Heart right ventricle (tissue), 16 donors: ENCODE results near the gene HOXB9. TPM values are rescaled to one million over a fixed set of nuclear protein-coding genes. Genes with fewer than 3 reads are reported as not detected.

Experiments used
- ATAC-seq, 8 donors: fragments of 200-7000 bp; cut with Tn5 transposase; one replicate each; pipeline ENCODE4 v1.9.1; 2020; ENCODE audit warnings: mild to moderate bottlenecking in 8 of 8, moderate library complexity in 8 of 8, moderate number of reproducible peaks in 1 of 8
- DNase-seq, 2 donors: peaks; one replicate each; pipeline ENCODE4 v3.0.0-alpha.2; 2020
- H3K27ac ChIP-seq, 10 donors: fragments of 200-600 bp; sonication (generic) in 2 of 10; one replicate each; pipeline versions ENCODE4 v1.5.0 to v1.8.0; 2020 to 2022; ENCODE audit warnings: mild to moderate bottlenecking in 3 of 10
- H3K27me3 ChIP-seq, 7 donors: fragments of 200-600 bp; one replicate each; pipeline ENCODE4 v1.8.0; 2021 to 2022; ENCODE audit warnings: mild to moderate bottlenecking in 2 of 7
- H3K36me3 ChIP-seq, 9 donors: fragments of 200-600 bp; sonication (generic) in 1 of 9; one replicate each; pipeline versions ENCODE4 v1.5.0 to v1.8.0; 2020 to 2022; ENCODE audit warnings: mild to moderate bottlenecking in 2 of 9
- H3K4me1 ChIP-seq, 9 donors: fragments of 200-600 bp; sonication (generic) in 1 of 9; one replicate each; pipeline versions ENCODE4 v1.5.0 to v1.8.0; 2020 to 2022; ENCODE audit warnings: mild to moderate bottlenecking in 4 of 9
- H3K4me3 ChIP-seq, 10 donors: fragments of 200-600 bp; sonication (generic) in 2 of 10; one replicate each; pipeline versions ENCODE4 v1.5.0 to v1.8.0; 2020 to 2022; ENCODE audit warnings: mild to moderate bottlenecking in 7 of 10, moderate library complexity in 2 of 10
- H3K9me3 ChIP-seq, 11 donors: fragments of 200-600 bp in 10 of 11; sonication (generic) in 2 of 11; one replicate each; pipeline versions ENCODE4 v1.5.0 to v1.8.0; 2013 to 2022; ENCODE audit warnings: mild to moderate bottlenecking in 2 of 11, control low read depth in 1 of 11, moderate library complexity in 1 of 11
- WGBS, 2 donors: extraction: QIAGEN DNeasy Blood & Tissue Kit; methylation state at CpG; one replicate each; pipeline ENCODE4 v1.1.7; 2013; ENCODE audit warnings: inconsistent platforms in 1 of 2; 5-methylcytosine and 5-hydroxymethylcytosine counted together
- intact Hi-C, 10 donors: fragments of 100-400 bp; cut with DNase I; formaldehyde crosslinking; loops; one replicate each; pipeline versions ENCODE4 v1.11.1 to v1.14.2; 2022
- polyA plus RNA-seq, 2 donors: library from polyadenylated mRNA; stranded (reverse); fragments of 200-250 nt; gene quantifications; one replicate each; pipeline ENCODE4 v1.2.3, GENCODE V29; 2013
- total RNA-seq, 10 donors: library from RNA; stranded (reverse); fragmentation: NEBNext Ultra II Directional in 3 of 10; extraction: Animal tissue kit (Norgen Biotek cat#: 25700) in 3 of 10; gene quantifications; one replicate each; pipeline versions ENCODE4 v1.2.1 to v1.2.4, GENCODE V29; 2021 to 2023
- TF ChIP-seq, protein P1 (sequence below), 9 donors: fragments of 200-600 bp; sonication (generic) in 2 of 9; IDR thresholded peaks; one replicate each; pipeline versions ENCODE4 v1.5.0 to v1.8.0; 2021 to 2022; ENCODE audit warnings: antibody characterized with exemption in 9 of 9, mild to moderate bottlenecking in 5 of 9, moderate library complexity in 1 of 9
- donor health status: Arrhythmogenic right ventricular cardiomyopathy.
- donor health status: ischemic (EF 13 %, LVEDD 7.1; RV severe dilation, severe dysfunction).
- donor health status: healthy with polysubstance abuse.
- donor health status: DM: no; HTN: yes; CAD: no.
- donor health status: DM: no; HTN: no; CAD: no.
- donor health status: ischemic (EF 25% LVEDD 6.9; RV normal size, moderate dysfunction).
- donor health status: ischemic (EF 25% LVEDD 5.7; RV mildly dilated, moderate dysfunction).
- donor health status: healthy.
- donor health status: DM: yes; HTN: yes; CAD: no.
- donor health status: Ischemic cardiomyopathy.
- donor health status: ischemic (EF 35%, LVEDD 5.7; RV mildly dilated, moderate dysfunction).
- donor health status: nonischemic (EF 11% LVEDD 7.7; RV severe dilation, severe dysfunction).
- donor health status: DM: yes; HTN: yes; CAD: no.
- donor health status: PGD.
- donor health status: ischemic (EF 29% LVEDD 5.4; RV normal size, mild dysfunction).
- donor health status: nonischemic (EF 23%, LVEDD 6.1; RV moderate dilation, normal function).

The HOXB9 gene
- total and polyA plus RNA-seq, 12 donors: not detected

DNA sequence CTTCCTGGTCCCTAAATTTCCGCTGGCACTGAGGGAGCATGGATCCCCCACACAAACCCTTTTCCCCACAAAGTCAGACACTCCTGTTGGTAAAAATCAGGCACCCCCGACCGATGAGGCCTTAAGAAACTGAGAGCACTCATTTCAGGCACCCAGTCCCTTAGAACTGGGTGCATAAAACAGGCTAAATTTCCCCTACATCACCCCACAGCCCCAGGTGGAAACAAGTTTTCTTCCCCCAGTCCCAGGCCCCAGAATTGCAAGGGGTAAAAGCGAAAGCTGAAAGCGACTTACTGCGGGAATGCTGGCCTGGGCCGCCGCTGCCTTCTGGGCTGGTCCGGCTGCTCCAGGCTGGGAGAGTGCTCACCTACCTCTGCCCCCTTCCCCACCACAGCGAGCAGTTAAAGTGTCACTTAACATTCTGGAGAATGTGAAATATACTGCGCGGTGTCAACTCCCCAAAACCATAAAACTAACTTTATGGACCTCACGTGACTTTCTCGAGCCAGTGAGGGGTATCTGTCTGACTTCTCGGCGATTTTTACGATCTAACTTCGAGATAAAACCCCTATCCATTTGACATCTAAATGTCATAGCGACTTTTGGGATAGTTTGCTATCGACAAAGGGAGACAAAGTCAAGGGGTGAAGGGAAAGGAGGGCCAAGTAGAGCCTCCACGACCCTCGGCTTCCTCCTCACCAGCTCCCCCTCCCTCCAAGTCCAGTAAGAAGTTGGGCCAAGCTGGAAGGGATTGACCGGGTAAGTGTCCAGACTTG, 36.1 kb downstream of the HOXB9 start, which contains the start of gene HOXB3:
TSS of gene HOXB3 (minus strand) at position 411 of the 776 bp plus-strand sequence. CDS start 37,767 bp downstream, outside the sequence.
- no peak within 1 kb of the TSS for H3K4me3 ChIP-seq
- H3K27me3 ChIP-seq: peaks cover 39 to 100% (median 100%) of the 10 kb centered on the region in 7 donors
- 49 to 52% methylated on average over 23 of the region's 23 CpGs for WGBS, 2 donors
- intact Hi-C loops: loop anchor here in 6 of 10 donors (5.0 to 10.0 kb wide), 5 partner anchors 98 to 255 kb away; no protein-coding TSS in a partner anchor
- TF ChIP-seq, protein P1, sequence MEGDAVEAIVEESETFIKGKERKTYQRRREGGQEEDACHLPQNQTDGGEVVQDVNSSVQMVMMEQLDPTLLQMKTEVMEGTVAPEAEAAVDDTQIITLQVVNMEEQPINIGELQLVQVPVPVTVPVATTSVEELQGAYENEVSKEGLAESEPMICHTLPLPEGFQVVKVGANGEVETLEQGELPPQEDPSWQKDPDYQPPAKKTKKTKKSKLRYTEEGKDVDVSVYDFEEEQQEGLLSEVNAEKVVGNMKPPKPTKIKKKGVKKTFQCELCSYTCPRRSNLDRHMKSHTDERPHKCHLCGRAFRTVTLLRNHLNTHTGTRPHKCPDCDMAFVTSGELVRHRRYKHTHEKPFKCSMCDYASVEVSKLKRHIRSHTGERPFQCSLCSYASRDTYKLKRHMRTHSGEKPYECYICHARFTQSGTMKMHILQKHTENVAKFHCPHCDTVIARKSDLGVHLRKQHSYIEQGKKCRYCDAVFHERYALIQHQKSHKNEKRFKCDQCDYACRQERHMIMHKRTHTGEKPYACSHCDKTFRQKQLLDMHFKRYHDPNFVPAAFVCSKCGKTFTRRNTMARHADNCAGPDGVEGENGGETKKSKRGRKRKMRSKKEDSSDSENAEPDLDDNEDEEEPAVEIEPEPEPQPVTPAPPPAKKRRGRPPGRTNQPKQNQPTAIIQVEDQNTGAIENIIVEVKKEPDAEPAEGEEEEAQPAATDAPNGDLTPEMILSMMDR (IDR thresholded peaks at IDR 0.05): no peak
- H3K4me1 ChIP-seq: peaks cover 0 to 50% (median 22%) of the 10 kb centered on the region in 9 donors
- no peak for ATAC-seq
- no peaks in the 10 kb centered on the region for H3K9me3 ChIP-seq
- DNase-seq: no peak
- no peak within 1 kb of the TSS for H3K27ac ChIP-seq
- no peaks in the 10 kb centered on the region for H3K36me3 ChIP-seq

DNA sequence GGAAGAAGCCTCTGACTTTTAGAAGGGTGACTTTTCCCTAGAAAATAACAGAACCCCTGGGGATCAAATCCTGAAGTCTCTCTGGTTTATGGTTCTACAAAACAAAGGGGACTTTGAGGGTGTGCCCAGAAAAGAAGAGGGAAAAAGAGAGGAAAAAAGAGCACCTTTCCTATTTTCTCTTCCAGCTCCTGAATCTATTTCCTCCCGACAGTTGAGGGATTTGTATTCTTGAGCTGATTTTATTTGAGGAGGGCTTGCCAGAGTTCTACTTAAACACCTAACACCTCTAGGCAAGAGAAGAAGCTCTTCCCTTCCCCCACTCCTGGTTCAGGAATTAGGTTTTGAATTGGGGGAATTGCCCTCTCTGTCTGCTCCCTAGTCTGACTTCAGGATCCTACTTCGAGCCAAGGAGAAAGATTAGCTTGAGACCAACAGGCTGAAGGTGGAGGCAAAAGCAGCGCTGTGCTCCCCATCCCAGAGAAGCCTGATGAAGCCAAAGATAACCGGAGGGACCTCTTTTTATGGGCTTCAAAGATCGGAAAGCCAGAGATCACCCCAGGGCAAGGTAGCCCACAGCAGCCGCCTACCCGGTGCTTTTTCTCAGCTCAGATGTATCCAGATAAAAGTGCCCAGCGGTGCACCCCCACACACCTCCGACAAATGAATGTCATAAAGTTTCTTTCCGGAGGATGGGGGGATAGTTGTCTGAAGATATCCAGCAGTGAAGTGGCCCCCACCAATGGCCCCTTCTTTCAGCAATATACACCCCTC, 36.9 kb downstream of the HOXB9 start:
- intact Hi-C loops: no loop called here
- no peak for DNase-seq
- 17 to 37% methylated on average over 10 of the region's 10 CpGs for WGBS, 2 donors

GRCh38 chr17:48588528-48588927, 37.6 kb downstream of the HOXB9 start:
- no peak for ATAC-seq
- TF ChIP-seq, protein P1 (IDR thresholded peaks at IDR 0.05): no peak
- intact Hi-C loops: no loop called here
- Histone ChIP-seq H3K27ac (no peak overlapping the region), H3K9me3 (no peaks in the 10 kb centered on the region), H3K4me3 (no peak overlapping the region), H3K4me1 (peaks cover 0 to 44% (median 24%) of the 10 kb centered on the region in 9 donors), H3K36me3 (no peaks in the 10 kb centered on the region), H3K27me3 (peaks cover 34 to 100% (median 100%) of the 10 kb centered on the region in 7 donors)
- DNase-seq: no peak
- WGBS, 2 donors: 30 to 38% methylated on average over 2 of the region's 2 CpGs

More for the DNA sequence above, 36.9 kb downstream of the HOXB9 start:
- no peaks in the 10 kb centered on the region for H3K36me3 ChIP-seq
- no peak overlapping the region for H3K4me3 ChIP-seq
- no peak for ATAC-seq
- H3K4me1 ChIP-seq: peaks cover 0 to 51% (median 24%) of the 10 kb centered on the region in 9 donors
- no peaks in the 10 kb centered on the region for H3K9me3 ChIP-seq
- TF ChIP-seq, protein P1 (IDR thresholded peaks at IDR 0.05): no peak
- H3K27ac ChIP-seq: no peak overlapping the region
- H3K27me3 ChIP-seq: peaks cover 34 to 100% (median 100%) of the 10 kb centered on the region in 7 donors

DNA sequence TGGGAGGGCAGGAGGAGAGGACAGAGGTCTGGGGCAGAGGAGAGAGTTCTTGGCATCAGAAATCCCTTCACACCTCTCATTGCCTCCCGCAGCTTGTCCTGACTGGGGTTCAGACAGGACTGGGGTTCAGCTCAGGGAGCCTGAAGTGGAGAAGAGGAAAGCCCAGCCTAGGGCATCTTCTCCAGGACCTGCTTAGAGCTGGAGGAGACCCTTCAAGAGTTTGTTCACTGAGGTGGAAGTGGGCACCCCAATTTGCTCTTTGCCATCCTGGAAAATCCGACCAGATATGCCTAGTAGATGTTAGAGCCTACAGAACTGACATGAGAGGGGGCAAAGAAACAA, 38.1 kb downstream of the HOXB9 start:
- DNase-seq (no peak), ATAC-seq (no peak)
- TF ChIP-seq, protein P1 (IDR thresholded peaks at IDR 0.05): no peak
- H3K27ac ChIP-seq: no peak overlapping the region
- intact Hi-C loops: no loop called here
- H3K36me3 ChIP-seq: no peaks in the 10 kb centered on the region
- H3K9me3 ChIP-seq: no peaks in the 10 kb centered on the region
- H3K4me3 ChIP-seq: no peak overlapping the region
- H3K4me1 ChIP-seq: peaks cover 0 to 39% (median 19%) of the 10 kb centered on the region in 9 donors
- peaks cover 32 to 100% (median 100%) of the 10 kb centered on the region in 7 donors for H3K27me3 ChIP-seq
- 40 to 52% methylated on average over 2 of the region's 2 CpGs for WGBS, 2 donors
